NCI-H446 (cell line): ENCODE measurements around the gene LPP.

Source experiments
- DNase-seq, 2 experiments: peaks; one replicate each; lab custom pipeline; 2025; lab: John Stamatoyannopoulos, UW

LPP gene

DNA sequence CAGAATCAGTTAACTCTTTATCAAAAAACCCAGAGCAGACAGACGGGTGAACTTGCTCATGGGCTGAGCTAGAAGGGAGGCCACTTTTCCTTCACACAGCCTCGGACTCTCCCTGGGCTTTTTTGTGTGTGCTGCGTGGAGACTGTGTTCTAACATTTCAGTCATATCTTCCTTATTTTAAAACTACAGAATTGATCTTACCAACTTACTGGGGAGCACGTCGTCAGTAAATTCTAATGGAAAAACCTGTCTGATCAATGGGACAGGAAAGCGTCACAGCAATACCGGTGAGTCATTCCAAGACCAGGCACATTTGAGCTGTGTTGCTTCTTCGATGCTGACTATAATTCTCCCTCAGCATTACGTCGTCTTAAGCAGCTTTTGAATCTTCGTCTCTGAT, 145.1 kb downstream of the LPP start:
- no peak for DNase-seq

DNA sequence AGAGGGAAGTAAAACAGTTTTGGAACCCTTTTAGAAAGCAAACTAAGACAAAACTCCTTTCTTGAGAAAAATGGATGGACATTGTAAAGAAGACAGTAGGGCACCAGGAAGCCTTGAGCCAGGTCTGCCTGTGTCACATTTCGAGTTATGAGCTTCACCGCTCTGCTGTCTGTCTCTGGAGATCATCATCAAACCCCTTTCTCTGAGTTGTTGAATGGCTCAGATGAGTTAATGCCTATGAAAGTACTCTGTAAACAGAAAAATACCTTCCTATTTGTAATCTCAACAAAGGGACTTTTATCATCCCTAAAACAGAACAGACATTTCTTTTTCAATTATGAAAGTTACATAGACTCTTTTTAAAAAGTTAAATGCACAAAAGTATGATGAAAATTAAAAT, 145.8 kb downstream of the LPP start:
- no peak for DNase-seq

DNA sequence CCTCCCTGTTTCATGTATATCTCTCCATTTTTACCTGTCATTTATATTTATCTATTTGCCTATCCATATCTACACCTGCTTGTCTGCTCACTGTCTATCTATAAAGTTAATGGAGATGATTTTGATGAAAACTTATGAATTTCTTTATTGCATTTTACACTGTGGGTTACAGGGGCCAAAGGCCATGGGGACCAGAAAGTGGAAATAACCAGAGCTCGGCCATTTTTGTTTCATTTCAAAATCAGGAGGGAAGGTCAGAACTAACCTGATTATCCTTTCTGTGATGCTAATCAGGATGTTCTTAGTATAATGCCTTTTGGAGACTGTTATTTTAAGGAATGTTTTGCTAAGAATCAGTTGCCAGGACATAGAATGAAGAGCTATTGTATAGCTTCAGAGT, 147.2 kb downstream of the LPP start:
- DNase-seq: no peak

DNA sequence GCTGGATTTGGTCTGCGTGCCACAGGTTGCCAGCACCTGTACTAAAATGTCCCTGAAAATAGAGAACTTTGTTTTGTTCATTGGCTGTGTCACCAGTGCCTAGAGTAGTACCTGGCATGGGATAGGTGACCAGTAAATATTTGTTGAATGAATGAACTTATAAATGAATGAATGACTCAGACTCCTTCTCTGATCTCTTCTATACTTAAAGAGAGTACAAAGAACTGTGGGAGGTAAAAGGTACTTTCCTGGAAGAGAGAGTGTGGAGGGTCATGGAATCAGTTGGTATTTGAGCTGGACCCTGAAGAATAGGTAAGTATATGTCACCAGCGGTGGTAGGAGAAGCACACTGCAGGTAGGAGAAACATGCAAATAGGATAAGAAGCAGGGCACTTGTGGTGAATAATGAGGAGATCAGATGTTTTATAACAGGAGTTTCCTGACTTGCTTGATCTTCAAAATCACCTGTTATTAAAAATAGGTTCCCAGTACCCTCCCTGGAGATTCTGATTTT, 149.4 kb downstream of the LPP start:
- DNase-seq: no peak

DNA sequence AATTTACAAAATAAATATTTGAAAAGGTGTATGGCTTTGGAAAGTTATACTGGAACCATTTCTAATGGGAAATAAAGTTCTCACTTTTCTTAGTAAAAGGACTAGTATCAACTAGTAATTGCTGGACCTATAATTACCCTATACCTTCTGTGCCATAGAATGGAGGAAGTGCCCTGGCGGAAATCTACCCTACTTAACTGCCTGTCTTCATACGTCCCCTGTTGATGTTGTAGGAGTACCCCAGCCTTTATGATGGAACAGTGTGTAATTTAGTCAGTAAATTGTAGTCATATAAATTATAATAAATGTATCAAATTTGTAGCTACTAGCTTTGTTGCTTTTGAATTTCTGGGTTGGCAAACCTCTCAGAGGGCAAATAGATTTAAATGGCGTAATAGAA, 149.9 kb downstream of the LPP start:
- DNase-seq: no peak

DNA sequence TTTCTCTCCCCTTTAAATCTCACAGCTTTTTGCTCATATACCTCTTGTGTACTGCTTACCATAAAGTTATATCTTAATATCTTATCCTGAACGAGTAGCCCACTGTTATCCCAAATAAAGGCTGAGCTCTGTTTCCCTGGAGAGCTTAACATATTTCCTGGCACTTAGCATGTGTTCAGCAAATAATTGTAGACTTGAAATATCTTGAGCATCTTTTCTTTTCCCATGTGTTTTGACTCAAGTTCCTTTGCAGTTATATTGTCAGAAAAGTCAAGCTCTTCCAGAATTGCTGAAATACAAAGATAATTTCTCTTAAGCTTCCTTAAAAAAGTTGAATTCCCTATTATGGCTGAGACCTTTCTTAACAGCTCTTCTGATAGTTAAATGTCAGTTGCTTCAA, 150.5 kb downstream of the LPP start:
- DNase-seq: no peak

DNA sequence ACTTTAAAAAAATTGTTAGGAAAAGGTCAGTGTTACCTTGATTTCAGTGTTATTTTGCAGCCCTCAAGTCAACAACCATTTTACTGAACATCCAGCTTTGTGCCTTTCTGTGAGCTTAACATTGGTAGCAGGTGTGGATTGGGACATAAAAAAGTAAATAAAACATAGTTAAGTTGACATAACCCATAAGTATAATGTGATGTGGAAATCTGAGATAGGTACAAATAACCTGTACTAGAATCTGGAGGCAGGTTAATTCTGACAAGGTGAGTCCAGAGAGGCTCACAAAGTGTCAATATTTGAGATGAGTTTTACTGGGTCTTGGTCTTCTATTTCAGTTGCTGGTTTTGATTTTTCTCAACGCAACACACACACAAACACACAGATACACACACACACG, 151.3 kb downstream of the LPP start:
- no peak for DNase-seq

DNA sequence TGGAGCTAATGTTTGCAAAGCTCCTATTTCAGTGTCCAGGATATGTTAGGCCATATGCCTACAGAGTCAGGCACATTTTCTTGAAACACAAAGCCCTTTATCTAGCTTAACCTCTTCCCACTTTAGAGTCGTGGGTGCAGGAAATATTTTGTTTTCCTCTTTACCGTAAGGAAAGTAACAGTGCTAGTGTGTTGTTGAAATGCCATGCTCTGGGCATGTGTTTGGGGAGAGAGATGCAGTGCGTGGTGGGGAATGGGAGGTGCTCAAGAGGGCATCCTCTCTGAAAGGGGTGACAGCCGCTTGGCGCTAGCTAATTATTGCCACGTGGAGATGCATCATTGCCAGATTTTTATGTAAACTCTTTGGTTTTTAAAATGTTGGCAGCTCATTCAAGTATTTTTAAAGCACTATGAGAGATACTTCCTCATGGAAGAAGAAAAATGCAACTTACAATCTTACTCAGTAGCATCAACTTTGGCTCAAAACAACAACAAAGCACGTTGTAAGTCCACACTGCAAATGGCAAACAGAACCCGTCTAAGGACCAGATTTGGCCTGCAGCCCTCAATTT, 152.6 kb downstream of the LPP start:
- DNase-seq: no peak

DNA sequence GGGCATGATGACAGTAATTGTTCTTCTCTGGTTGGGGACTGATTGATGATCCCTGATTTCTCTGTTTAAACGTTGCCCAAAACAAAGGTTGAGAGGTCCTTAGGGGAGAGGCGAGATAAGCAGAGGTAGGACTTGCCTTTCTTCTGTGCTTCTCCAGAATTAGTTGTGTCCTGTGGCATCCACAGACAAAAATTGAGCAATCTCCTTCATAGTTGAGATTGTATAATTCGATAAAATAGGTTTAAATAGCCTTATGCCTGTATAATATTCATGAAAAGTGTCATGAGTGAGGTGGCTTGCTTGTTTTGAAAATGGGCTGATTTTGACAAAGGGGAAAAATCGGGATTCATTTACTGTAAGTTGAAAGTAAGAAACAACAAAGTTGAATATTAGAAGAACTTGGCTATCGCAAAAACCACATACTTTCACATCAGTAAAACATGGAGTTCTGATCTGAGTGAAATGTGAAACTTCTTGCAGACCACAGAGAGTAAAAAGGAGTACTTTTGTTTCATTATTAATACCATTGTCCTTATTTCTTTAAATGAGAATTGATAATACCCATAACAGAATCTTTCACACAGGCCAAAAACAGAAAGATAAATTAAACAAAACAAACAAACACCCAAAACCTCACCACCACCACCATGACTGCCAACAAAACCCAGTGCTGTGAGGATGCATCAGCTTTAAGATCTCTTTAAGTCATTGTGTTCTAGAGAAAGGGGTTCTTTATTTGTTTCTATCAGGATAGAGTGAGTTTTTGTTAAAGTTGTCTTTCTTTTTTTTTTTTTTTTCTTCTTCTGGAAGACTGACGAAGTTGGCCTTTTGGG, 155.7 kb downstream of the LPP start:
- no peak for DNase-seq

DNA sequence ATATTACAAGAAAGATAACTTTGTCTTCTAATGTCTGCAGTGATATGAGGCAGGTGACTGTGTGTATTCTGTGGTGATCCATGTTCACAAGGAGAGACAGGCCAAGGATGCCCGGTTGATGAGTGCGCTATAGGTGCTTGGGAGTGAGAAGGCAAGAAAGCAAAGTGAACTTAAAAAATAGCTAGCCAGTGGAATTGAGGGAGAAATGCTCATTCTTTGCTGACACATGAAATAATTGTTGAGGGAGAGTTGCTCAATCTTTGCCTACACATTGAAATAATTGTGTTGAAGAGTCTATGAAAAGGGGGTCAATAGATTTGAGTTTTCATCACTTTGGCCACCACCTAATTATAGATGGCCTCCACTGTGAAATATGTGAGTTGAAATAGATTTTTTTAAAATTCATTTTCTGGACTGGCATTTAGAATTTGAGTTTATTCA, 156.3 kb downstream of the LPP start:
- no peak for DNase-seq

DNA sequence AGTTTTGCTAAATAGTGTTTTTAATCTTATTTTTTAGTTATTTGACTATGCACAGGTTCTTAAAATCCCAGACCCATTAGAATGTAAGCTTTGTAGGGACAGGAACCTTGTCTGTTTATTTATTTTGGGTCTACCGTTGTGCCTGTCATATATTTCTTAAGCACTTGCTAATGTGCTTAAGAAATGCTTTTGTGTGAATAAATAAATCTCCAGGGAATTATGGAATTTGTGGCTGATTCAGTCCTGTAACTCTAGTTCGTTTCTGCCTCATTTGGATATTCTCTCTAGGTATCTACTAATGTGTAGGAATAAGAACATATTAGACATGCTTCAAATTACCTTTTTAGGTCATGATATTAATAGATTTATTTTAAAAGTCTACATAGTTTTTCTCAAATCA, 161.6 kb downstream of the LPP start:
- no peak for DNase-seq

DNA sequence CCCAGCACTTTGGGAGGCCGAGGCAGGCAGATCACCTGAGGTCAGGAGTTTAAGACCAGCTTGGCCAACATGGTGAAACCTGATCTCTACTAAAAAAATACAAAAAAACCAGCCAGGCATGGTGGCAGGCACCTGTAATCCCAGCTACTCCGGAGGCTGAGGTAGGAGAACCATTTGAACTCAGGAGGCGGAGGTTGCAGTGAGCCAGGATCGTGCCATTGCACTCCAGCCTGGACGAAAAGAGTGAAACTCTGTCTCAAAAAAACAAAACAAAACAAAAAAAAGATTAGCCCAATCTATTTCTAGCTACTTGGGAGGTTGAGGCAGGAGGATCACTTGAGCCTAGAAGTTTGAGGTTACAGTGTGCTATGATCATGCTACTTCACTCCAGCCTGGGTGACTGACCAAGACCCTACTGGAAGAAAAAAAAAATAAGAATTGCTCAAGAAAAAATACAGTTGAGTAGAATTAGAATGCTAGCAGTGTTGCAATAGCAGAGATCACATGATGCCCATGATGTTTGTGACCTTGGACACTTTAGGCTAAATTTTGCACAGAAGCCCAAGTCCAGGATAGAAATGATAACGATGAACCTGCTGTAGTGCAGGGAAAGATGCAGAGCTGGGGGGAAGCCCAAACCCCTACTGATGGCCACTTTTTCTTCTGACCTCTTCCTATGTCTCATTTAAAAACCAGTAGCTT, 162.2 kb downstream of the LPP start:
- DNase-seq: no peak

DNA sequence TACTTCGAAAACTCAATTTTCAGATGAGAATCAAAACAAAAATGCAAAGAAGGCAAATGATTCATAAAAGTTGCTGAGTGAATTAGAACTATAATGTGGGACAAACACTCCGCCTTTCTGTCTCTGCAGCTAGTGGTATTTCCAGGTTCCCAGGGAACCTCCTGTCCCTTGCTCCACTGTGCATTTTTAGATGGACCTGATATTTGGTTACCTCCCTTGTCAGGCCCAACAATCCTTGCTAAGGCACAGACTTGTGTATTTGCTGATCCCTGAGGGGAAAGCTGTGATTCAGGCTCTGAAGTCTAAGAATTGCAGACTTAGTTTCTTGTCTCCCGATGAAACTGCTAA, 162.7 kb downstream of the LPP start:
- DNase-seq: no peak

DNA sequence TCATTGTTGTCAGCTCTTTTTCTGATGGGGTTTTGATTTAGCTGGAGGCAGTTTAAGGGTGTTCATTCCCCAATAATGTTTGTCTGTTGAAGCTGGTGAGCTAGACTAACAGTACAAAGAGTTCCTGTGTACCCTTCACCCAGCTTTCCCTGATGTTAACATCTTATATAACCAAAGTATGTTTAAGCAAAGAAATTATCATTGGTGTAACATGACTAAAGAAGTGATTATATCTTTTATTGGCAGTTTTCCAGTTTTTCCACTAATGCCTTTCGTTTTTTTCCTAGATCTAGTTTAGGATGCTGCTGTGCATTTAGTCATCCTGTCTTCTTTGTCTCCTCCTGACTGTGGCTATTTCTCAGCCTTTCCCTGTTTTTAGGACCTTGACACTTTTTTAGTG, 165.6 kb downstream of the LPP start:
- no peak for DNase-seq

DNA sequence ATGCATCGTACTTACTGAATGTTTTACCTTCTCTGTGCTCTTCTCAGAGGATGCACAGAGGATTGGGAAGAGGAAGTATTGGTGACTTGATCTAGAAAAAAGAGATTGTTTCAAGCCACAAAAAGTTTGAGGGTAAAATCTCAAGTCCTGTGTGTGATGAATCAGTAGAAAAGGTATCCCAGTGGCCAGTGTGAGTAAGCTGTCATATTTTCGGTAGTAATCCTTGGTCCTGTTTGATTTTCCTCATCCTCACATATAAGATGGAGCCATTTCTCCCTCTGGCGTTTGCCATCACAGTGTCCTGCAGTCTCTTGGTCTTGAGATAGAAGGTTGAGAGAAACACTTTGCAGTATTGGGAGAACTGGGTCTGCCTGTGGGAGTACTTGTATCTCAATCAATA, 166.8 kb downstream of the LPP start:
- no peak for DNase-seq

DNA sequence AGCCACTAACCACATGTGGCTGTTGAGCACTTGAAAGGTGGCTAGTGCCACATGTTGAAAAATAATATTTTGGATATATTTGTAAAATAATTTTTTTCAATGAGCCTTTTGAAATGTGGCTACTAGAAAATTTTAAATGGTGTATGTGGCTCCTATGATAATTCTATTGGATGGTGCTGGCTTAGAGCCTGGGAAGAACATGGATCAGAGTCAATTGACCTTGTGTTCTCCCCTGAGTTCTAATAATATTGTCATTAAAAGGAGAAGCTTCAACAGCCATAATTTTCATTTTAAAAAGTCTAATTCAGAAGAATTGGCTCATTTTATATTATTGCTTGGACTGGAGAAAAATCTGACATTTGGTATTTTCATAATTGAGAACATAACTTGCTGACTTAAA, 167.3 kb downstream of the LPP start:
- no peak for DNase-seq

DNA sequence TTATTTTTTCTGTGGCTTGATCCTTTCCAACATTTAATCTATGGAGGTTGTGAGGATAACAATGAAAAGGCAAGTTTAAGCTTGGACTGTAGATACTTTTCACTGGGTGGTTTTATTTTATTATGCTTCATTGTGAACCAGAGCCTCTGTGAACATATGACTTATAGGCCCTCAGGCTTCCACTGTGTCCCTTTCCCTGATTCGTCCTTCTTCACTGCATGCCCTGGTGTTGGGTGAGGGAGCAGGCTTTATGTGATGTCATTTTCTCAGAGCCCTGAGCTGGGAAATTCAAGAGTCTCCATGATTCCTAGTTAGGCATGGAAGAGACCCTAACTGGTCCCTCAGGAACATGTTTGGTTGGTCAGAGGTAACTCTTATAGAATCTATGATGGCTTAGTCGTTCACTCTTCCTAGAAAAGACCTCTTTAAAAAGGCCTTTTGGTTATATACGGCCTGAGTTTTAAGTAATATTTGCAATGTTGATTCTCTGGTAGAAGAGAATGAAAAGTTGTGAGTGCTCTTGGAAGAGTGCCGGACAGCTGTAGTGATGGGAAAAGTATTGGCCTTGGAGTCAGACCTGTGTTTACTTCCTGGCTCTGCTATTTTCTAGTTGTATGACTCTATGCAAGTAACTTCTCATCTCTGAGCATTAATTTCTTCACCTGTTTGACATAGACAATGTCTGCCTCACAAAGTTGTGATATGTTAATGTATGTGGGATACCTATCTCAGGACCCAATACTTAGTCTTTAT, 168.4 kb downstream of the LPP start:
- no peak for DNase-seq

DNA sequence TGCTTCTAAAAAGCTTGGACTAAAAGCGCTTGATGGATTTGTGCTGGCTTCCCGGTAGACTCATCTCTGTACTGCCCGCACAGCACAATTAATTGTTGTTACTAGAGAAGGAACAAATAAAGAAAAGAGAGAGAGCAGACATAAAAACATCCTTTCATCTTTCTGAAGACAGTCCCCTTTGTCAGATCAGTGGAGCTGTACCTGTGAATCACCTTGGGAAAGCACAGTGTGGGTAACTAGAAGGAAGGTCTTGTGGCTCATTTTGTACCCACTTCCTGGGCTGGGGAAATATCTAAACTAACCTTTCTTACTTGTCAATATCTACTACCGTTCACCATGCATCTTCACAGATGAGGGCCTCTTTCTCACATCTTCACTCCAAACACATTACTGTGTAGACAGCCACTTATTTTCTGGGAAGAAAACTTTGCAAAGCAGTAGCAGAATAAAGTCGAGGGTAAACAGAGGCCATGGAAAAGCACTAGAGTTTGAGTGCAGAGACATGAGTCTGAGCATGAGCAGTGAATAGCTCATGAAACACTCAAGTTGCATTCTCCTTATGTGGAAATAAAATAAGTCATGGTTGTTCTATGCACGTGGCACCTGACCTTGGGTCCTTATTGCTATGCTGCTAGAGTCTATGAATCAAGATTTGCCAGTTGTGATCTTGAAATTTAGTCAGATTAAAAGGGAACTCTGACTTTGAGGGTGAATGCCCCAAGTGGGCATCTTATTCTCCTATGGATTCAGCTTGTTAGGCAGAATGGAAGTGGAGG, 169.3 kb downstream of the LPP start:
- no peak for DNase-seq

DNA sequence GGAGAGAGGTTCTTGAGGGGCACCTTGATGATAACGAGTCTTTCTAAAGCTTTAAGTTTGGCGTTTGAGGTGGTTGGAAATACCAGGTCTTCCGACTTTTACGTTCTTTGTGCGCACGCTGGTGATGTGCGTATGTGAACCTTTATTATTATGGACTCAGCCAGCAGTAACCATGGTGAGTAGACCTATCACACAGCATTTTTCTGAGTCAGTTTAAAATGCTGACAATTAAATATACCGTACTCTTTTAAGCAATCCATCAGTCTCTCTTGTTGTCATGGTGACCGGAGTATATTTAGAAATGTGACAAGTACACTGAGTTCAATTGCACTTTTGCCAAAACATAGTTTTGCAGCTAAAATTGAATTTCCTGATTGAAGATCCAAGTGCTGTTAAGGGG, 172.2 kb downstream of the LPP start:
- DNase-seq: no peak

DNA sequence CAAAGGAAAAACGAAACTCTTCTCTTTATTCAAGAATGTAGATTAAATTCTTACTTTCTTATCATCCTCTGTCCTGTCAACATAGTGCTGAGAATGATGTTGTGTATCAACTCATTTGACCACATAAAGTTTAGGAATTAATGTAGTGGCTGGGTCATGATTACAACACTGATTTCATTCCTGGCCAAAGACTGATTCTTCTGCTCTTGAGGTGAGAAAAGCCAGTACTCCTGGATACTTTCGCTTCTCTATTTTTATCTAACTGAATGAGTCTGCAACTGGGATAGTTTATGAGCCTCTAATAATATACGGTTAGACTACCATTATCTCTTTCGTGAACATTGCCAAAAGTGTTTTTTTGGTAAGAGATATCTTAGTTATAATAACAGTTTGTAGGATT, 173.0 kb downstream of the LPP start:
- no peak for DNase-seq

DNA sequence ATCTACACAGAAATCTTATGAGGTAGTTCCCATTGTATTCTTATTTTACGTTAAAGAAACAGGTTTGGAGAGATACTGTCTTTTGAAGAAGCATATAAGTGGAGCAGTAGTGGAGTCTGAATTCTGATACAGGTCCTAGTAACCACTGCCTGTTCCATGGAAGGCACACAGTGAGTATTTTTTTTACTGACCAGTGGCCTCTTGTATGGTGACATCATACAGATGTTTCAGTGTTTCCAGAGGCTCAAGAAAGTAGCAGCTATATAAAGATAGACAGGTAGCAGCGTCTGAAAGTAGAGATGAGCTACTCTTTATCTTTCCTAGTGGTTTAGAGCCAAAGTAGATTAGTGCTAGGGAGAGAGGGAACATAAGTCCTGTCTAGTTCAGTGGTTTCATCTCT, 173.5 kb downstream of the LPP start:
- no peak for DNase-seq

DNA sequence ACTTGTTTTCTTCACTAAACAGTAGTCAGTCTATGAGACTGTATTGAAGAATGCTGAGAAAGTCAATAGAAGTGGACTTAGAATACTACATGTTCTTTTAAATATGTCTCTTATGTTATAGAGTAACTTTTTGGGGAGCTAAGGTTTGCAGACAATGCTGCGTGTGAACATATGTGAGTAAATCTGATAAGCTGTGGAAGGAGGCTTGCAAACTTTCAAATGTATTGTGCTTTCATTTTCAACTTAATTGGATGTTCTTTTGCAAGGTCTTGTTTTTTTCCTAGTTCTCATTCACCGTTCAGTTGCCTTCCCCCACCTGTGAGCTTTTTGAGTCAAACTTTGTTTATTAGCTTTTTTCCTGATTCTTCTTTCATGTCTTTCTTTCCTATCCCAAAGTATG, 176.2 kb downstream of the LPP start:
- no peak for DNase-seq
